Duodenal mucosa (tissue), 2 donors: Measurements from ENCODE around the gene ZFP82.

Source experiments
- H3K27ac ChIP-seq: one replicate; pipeline ENCODE4 v1.7.0; 2013; ENCODE audit warnings: low read depth, low read length
- H3K27me3 ChIP-seq, 2 donors: one replicate each; pipeline ENCODE4 v1.7.0; 2013; ENCODE audit warnings: low read length in 2 of 2, control low read depth in 1 of 2; ENCODE audit not compliant: insufficient read depth in 2 of 2, control insufficient read depth in 1 of 2
- H3K36me3 ChIP-seq, 2 donors: one replicate each; pipeline ENCODE4 v1.7.0; 2013; ENCODE audit warnings: low read length in 2 of 2, control low read depth in 1 of 2; ENCODE audit not compliant: insufficient read depth in 2 of 2, control insufficient read depth in 1 of 2
- H3K4me1 ChIP-seq, 2 donors: one replicate each; pipeline ENCODE4 v1.7.0; 2013; ENCODE audit warnings: low read length in 2 of 2, control low read depth in 1 of 2; ENCODE audit not compliant: insufficient read depth in 2 of 2, control insufficient read depth in 1 of 2
- H3K4me3 ChIP-seq, 2 donors: one replicate each; pipeline ENCODE4 v1.7.0; 2013; ENCODE audit warnings: low read length in 2 of 2, low read depth in 1 of 2
- H3K9ac ChIP-seq, 2 donors: one replicate each; pipeline ENCODE4 v1.7.0; 2013; ENCODE audit warnings: low read length in 2 of 2, low read depth in 1 of 2
- H3K9me3 ChIP-seq, 2 donors: one replicate each; pipeline ENCODE4 v1.7.0; 2013; ENCODE audit warnings: low read length in 2 of 2, control low read depth in 1 of 2; ENCODE audit not compliant: control insufficient read depth in 1 of 2

The ZFP82 gene

DNA sequence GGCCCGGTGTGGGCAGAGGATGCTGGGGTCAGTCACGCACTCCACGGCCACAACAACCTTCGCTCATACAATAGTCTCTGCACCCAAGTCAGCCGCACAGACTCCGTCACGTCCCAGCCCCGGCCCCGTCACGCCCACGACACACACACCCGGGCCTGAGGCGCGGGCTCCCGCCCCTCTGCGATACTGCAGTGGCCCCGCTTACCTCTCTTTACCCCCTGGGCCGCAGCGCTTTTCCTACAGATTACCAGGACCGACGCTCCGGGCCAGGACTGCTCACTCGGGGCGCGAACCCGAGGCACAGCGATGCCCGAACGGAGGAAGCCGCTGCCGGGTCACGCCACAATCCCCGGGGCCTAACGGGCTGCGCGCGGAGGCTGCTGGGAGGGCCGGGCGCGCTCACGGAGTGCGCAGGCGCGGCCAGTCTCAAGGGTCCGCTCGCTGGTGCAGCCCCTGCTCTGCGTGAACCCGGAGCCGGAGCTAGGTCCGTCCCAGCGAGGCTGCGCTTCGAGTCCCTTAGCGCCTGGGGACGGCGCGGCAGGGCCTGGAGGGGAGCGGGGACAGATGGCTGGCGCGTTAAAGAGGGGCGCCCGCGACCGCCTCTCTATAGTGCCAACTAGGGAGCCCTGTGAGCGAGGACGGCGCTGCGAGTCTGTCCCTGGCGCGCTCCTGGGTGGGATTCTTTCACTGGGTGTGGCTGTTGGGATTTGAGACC, at the start of gene ZFP82:
TSS of gene ZFP82 (minus strand) at position 358 of the 715 bp plus-strand sequence. CDS start 8,855 bp downstream, outside the sequence.
- Histone ChIP-seq H3K9ac (peak within 1 kb of the TSS; percentile 49 to 56), H3K4me1 (peaks cover 0 to 11% of the 10 kb centered on the region in 2 donors), H3K27me3 (no peaks in the 10 kb centered on the region), H3K27ac (peak within 1 kb of the TSS; percentile 73), H3K4me3 (peak within 1 kb of the TSS; percentile 62 to 63), H3K9me3 (peaks cover 5 to 9% of the 10 kb centered on the region in 2 donors), H3K36me3 (no peaks in the 10 kb centered on the region)

DNA sequence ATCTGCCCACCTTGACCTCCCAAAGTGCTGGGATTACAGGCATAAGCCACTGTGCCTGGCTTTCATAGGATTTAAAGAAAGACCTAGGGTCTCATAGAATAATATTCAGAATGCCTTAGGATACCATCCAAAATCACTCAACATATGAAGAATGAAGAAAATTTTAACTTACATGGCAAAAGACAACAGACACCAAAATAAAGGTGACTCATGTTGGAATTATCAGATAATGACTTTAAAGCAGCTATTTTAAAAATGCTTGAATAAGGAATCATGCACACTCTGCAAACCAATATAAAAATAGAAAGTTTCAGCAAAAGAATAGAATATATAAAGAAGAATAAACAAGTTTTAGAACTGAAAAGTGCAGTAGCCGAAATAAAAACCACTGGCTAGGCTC, 41.6 kb upstream of the ZFP82 start:
- H3K27me3 ChIP-seq: no peaks in the 10 kb centered on the region
- H3K4me3 ChIP-seq: no peak overlapping the region
- H3K36me3 ChIP-seq: no peaks in the 10 kb centered on the region
- no peaks in the 10 kb centered on the region for H3K4me1 ChIP-seq
- no peak overlapping the region for H3K9ac ChIP-seq
- no peak overlapping the region for H3K27ac ChIP-seq
- H3K9me3 ChIP-seq: peaks cover 16 to 36% of the 10 kb centered on the region in 2 donors

GRCh38 chr19:36456831-36457230, 38.4 kb upstream of the ZFP82 start:
- Histone ChIP-seq H3K27ac (no peak overlapping the region), H3K9ac (no peak overlapping the region), H3K4me1 (no peaks in the 10 kb centered on the region), H3K27me3 (no peaks in the 10 kb centered on the region), H3K4me3 (peak overlapping the region in 1 of 2 donors; percentile 0), H3K36me3 (peaks cover 5 to 8% of the 10 kb centered on the region in 2 donors), H3K9me3 (peaks cover 35 to 46% of the 10 kb centered on the region in 2 donors)

DNA sequence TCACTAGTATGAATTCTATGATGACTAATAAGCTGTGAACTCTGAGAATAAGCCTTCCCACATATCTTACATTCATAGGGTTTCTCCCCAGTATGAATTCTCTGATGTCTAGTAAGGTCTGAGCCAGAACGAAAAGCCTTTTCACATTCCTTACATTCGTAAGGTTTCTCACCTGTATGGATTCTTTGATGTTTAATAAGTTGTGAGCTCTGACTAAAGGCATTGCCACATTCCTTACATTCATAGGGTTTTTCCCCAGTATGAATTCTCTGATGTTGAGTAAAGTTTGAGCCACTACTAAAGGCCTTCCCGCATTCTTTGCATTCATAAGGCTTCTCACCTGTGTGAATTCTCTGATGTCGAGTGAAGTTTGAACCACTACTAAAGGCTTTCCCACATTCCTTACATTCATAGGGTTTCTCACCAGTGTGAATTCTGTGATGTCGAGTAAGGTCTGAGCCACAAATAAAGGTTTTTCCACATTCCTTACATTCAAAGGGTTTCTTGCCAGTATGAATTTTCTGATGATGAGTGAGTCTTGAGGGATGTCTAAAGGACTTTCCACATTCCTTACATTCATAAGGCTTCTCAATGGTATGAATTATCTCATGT, 30.7 kb upstream of the ZFP82 start:
- Histone ChIP-seq H3K9me3 (peaks cover 57 to 80% of the 10 kb centered on the region in 2 donors), H3K4me1 (no peaks in the 10 kb centered on the region), H3K36me3 (peaks cover 31 to 37% of the 10 kb centered on the region in 2 donors), H3K27ac (no peak overlapping the region), H3K27me3 (no peaks in the 10 kb centered on the region), H3K9ac (no peak overlapping the region), H3K4me3 (peak overlapping the region; percentile 16 to 29)

DNA sequence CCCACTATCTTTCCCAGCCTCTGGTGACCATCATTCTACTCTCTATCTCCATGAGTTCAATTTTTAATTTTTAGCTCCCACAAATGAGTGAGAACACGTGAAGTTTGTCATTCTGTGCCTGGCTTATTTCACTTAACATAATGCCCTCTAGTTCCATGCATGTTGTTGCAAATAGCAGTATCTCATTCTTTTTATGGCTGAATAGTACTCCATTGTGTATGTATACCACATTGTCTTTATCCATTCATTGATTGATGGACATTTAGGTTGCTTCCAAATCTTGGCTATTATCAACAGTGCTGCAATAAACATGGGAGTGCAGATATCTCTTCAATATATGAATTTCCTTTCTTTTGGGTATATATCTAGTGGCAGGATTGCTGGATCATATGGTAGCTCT, 22.9 kb upstream of the ZFP82 start:
- Histone ChIP-seq H3K4me1 (no peaks in the 10 kb centered on the region), H3K9ac (no peak overlapping the region), H3K4me3 (no peak overlapping the region), H3K27me3 (no peaks in the 10 kb centered on the region), H3K9me3 (peaks cover 25 to 33% of the 10 kb centered on the region in 2 donors), H3K36me3 (no peaks in the 10 kb centered on the region), H3K27ac (no peak overlapping the region)

GRCh38 chr19:36436531-36436930, 18.1 kb upstream of the ZFP82 start:
- H3K36me3 ChIP-seq: no peaks in the 10 kb centered on the region

GRCh38 chr19:36423925-36424324, 5.5 kb upstream of the ZFP82 start:
- Histone ChIP-seq H3K4me1 (no peaks in the 10 kb centered on the region), H3K9me3 (peaks cover 14 to 18% of the 10 kb centered on the region in 2 donors)

More at GRCh38 chr19:36436531-36436930, 18.1 kb upstream of the ZFP82 start:
- no peak overlapping the region for H3K9ac ChIP-seq
- no peaks in the 10 kb centered on the region for H3K4me1 ChIP-seq
- no peaks in the 10 kb centered on the region for H3K27me3 ChIP-seq
- H3K9me3 ChIP-seq: peaks cover 4 to 15% of the 10 kb centered on the region in 2 donors
- H3K27ac ChIP-seq: no peak overlapping the region
- no peak overlapping the region for H3K4me3 ChIP-seq

GRCh38 chr19:36421749-36422481, 3.5 kb upstream of the ZFP82 start:
- no peak overlapping the region for H3K9ac ChIP-seq
- no peaks in the 10 kb centered on the region for H3K36me3 ChIP-seq
- peaks cover 0 to 11% of the 10 kb centered on the region in 2 donors for H3K4me1 ChIP-seq
- no peak overlapping the region for H3K27ac ChIP-seq
- H3K27me3 ChIP-seq: no peaks in the 10 kb centered on the region
- H3K9me3 ChIP-seq: peaks cover 11 to 17% of the 10 kb centered on the region in 2 donors
- peak overlapping the region; percentile 19 to 37 for H3K4me3 ChIP-seq

More at GRCh38 chr19:36423925-36424324, 5.5 kb upstream of the ZFP82 start:
- Histone ChIP-seq H3K9ac (no peak overlapping the region), H3K36me3 (no peaks in the 10 kb centered on the region), H3K4me3 (no peak overlapping the region), H3K27ac (no peak overlapping the region), H3K27me3 (no peaks in the 10 kb centered on the region)

DNA sequence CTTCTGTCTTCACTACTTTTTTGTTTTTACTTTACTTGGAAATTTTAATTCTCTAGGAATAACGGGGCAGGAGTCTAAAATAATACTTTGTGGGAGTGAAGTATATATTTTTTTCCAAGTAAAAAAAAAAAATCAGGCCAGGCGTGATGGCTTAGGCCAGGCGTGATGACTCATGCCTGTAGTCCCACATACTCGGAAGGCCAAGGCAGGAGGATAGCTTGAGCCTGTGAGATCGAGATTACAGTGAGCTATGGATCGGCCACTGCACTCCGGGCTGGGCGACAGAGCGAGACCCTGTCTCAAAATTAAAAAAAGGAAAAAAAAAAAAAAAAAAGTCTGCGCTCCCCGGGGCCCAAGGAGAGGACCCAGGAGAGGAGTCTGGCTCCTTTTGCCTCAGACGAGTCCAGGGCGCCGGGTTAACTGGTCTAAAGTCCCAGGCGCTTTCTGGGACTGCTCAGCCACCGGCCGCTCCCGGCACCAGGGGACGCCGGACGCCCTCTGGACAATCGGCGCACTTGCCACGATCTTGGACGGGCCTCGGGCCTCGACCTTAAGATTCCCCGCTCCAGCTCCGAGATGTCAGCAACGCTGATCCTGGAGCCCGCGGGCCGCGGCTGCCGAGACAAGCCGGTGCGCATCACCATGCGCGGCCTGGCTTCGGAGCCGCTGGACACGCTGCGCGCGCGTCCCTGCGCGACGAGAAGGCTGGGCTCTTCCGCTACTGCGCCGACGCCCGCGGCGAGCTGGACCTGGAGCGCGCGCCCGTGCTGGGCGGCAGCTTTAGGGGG, 2.7 kb upstream of the ZFP82 start:
- no peaks in the 10 kb centered on the region for H3K27me3 ChIP-seq
- peaks cover 10 to 17% of the 10 kb centered on the region in 2 donors for H3K9me3 ChIP-seq
- H3K9ac ChIP-seq: no peak overlapping the region
- no peaks in the 10 kb centered on the region for H3K36me3 ChIP-seq
- H3K4me1 ChIP-seq: peaks cover 0 to 11% of the 10 kb centered on the region in 2 donors
- peak overlapping the region; percentile 19 to 37 for H3K4me3 ChIP-seq
- no peak overlapping the region for H3K27ac ChIP-seq
